A549 treated with AZD2906 at 1 μM for 4 hours (cell line): Measurements from ENCODE around the gene HELQ. TPM values are rescaled to one million over a fixed set of nuclear protein-coding genes. Genes with fewer than 3 reads are reported as not detected.

ENCODE experiments used
- total RNA-seq: library from RNA; stranded (reverse); fragments of 200-300 nt; extraction: Qiagen RNA extraction; gene quantifications from 5 replicates; pipeline ENCODE4 v1.2.3, GENCODE V29; 2022

Gene HELQ
- total RNA-seq, result 4.6 to 6.6 TPM (median 4.7 TPM) in 5 replicates

GRCh38 chr4:83455281-83456183 is at the start of gene HELQ, which contains the start of gene MRPS18C:
TSS of gene HELQ (minus strand) at chr4:83455823. CDS start at chr4:83455693, 130 bp downstream.
TSS of gene MRPS18C (plus strand) at chr4:83456058. CDS start at chr4:83456078, 20 bp downstream.

GRCh38 chr4:83484500-83485461 is 29.2 kb upstream of the HELQ start, which contains the start of gene ABRAXAS1:
TSS of gene ABRAXAS1 (minus strand) at chr4:83485100. CDS start at chr4:83485072, 28 bp downstream.

Other genes with a start within 250 kb of the HELQ start
- 17.7 to 20.5 TPM (median 19.8 TPM) in 5 replicates for gene COQ2, start 171.0 kb downstream of the HELQ start, total RNA-seq
- gene HPSE, start 121.0 kb downstream of the HELQ start, total RNA-seq, result 1.0 to 1.5 TPM (median 1.3 TPM) in 5 replicates
- 39.7 to 53.0 TPM (median 40.9 TPM) in 5 replicates for gene MRPS18C, start 235 bp upstream of the HELQ start, total RNA-seq
- 4.9 to 7.6 TPM (median 6.6 TPM) in 5 replicates for gene ABRAXAS1, start 29.3 kb upstream of the HELQ start, total RNA-seq
- gene GPAT3, start 80.3 kb upstream of the HELQ start, total RNA-seq, result 24.8 to 33.4 TPM (median 29.9 TPM) in 5 replicates